ENCODE measurements around the gene PPP2R5E. TPM values are rescaled to one million over a fixed set of nuclear protein-coding genes. Genes with fewer than 3 reads are reported as not detected.

PPP2R5E gene
- total and polyA plus RNA-seq, 2 donors (not counting 3 experiments of a cell fraction or from before 2014, with no cell fraction given) = 4.9 to 52.5 TPM

- dilution Hi-C loops (cut with MboI; ENCODE audit: extremely low pct_ligation_motif_present, low sequenced_read_pairs) (no loop called here), intact Hi-C loops (cut with micrococcal nuclease) (no loop called here)
- no peaks in the 10 kb centered on the region for H3K9me1 ChIP-seq (replicated peaks; ENCODE audit: control insufficient read depth, extremely low read depth, insufficient read depth, low read length)
- no peaks in the 10 kb centered on the region for H3K27me3 ChIP-seq (ENCODE audit: control insufficient read depth in 2 of 2, insufficient read depth in 2 of 2, low read length in 2 of 2)
- peaks cover 1 to 4% of the 10 kb centered on the region in 2 experiments for H3K36me3 ChIP-seq (ENCODE audit: control insufficient read depth in 2 of 2, extremely low read depth in 1 of 2, insufficient read depth in 2 of 2, low read length in 2 of 2)
- peaks cover 8% of the 10 kb centered on the region for H4K20me1 ChIP-seq (replicated peaks; ENCODE audit: control insufficient read depth, extremely low read depth, insufficient read depth, low read length)
- ChIA-PET POLR2A (no interaction called here), CTCF (interaction anchor here (1.0 kb wide), 1 partner anchor 8 kb away, joined by 3 read pairs; no protein-coding TSS in a partner anchor)
- H3K4me2 ChIP-seq (ENCODE audit: insufficient read depth, low read length) = no peak overlapping the region
- no peaks in the 10 kb centered on the region for H3K4me1 ChIP-seq (ENCODE audit: control insufficient read depth, extremely low read depth, insufficient read depth, low read length)
- no peaks in the 10 kb centered on the region for H3K9me3 ChIP-seq (replicated peaks; ENCODE audit: control insufficient read depth, insufficient read depth, low read length)
- BruUV-seq (replicated peaks) = no TSS peak
- H3K4me3 ChIP-seq (replicated peaks in 1 of 3; ENCODE audit: insufficient read depth in 1 of 3, low read depth in 1 of 3, low read length in 3 of 3) = no peak overlapping the region
- no peak overlapping the region for H3K9ac ChIP-seq (replicated peaks; ENCODE audit: extremely low read depth, insufficient read depth, low read length)
- H3K79me2 ChIP-seq (ENCODE audit: control insufficient read depth, insufficient read depth, low read length) = peaks cover 20% of the 10 kb centered on the region
- no peak for DNase-seq (ENCODE audit: low read depth, low spot score)
- TF ChIP-seq POLR2A (IDR thresholded peaks at IDR 0.05; ENCODE audit: low read depth, low read length) = no peak
- no peak for TF ChIP-seq GATA2 (IDR thresholded peaks at IDR 0.05; ENCODE audit: insufficient read depth, insufficient read length, low read depth, low read length)
- TF ChIP-seq EZH2 (IDR thresholded peaks at IDR 0.05; ENCODE audit: borderline replicate concordance, low read depth, low read length, severe bottlenecking) = no peak
- no peak for TF ChIP-seq FOS (IDR thresholded peaks at IDR 0.05; ENCODE audit: borderline replicate concordance, insufficient read depth, low read length)
- no peak for TF ChIP-seq JUN (IDR thresholded peaks at IDR 0.05; ENCODE audit: borderline replicate concordance, insufficient read depth, insufficient read length, low read depth)
- TF ChIP-seq POLR2AphosphoS5 (IDR thresholded peaks at IDR 0.05; ENCODE audit: insufficient read depth, low read depth, low read length) = no peak
- no peak for TF ChIP-seq MYC (IDR thresholded peaks at IDR 0.05; ENCODE audit: low read depth, low read length)
- no peak for FAIRE-seq
- H3K27ac ChIP-seq (ENCODE audit: insufficient read depth, low read depth, low read length) = no peak overlapping the region
- H2AFZ ChIP-seq (ENCODE audit: low read depth, low read length) = no peak overlapping the region
Measured at GRCh38 chr14:63423889-63424288, 119.3 kb downstream of the PPP2R5E start.

GRCh38 chr14:63423381-63423780 lies 119.8 kb downstream of the PPP2R5E start:
- POLR2A ChIA-PET = no interaction called here
- intact Hi-C loops (cut with micrococcal nuclease) = no loop called here
- no peak for FAIRE-seq
- Histone ChIP-seq H3K4me1 (ENCODE audit: control insufficient read depth, extremely low read depth, insufficient read depth, low read length) (no peaks in the 10 kb centered on the region), H3K27ac (ENCODE audit: insufficient read depth, low read depth, low read length) (no peak overlapping the region), H3K36me3 (ENCODE audit: control insufficient read depth in 2 of 2, extremely low read depth in 1 of 2, insufficient read depth in 2 of 2, low read length in 2 of 2) (peaks cover 1 to 4% of the 10 kb centered on the region in 2 experiments), H3K27me3 (ENCODE audit: control insufficient read depth in 2 of 2, insufficient read depth in 2 of 2, low read length in 2 of 2) (no peaks in the 10 kb centered on the region), H3K9ac (replicated peaks; ENCODE audit: extremely low read depth, insufficient read depth, low read length) (no peak overlapping the region), H3K9me3 (replicated peaks; ENCODE audit: control insufficient read depth, insufficient read depth, low read length) (no peaks in the 10 kb centered on the region), H2AFZ (ENCODE audit: low read depth, low read length) (no peak overlapping the region), H4K20me1 (replicated peaks; ENCODE audit: control insufficient read depth, extremely low read depth, insufficient read depth, low read length) (peaks cover 5% of the 10 kb centered on the region), H3K4me2 (ENCODE audit: insufficient read depth, low read length) (no peak overlapping the region), H3K9me1 (replicated peaks; ENCODE audit: control insufficient read depth, extremely low read depth, insufficient read depth, low read length) (no peaks in the 10 kb centered on the region), H3K4me3 (replicated peaks in 1 of 3; ENCODE audit: insufficient read depth in 1 of 3, low read depth in 1 of 3, low read length in 3 of 3) (no peak overlapping the region), H3K79me2 (ENCODE audit: control insufficient read depth, insufficient read depth, low read length) (peaks cover 20% of the 10 kb centered on the region)
- no peak for DNase-seq (ENCODE audit: low read depth, low spot score)
- BruUV-seq (replicated peaks) = no TSS peak
- dilution Hi-C loops (cut with MboI; ENCODE audit: extremely low pct_ligation_motif_present, low sequenced_read_pairs) = no loop called here
- TF ChIP-seq POLR2A (IDR thresholded peaks at IDR 0.05; ENCODE audit: low read depth, low read length) (no peak), POLR2AphosphoS5 (IDR thresholded peaks at IDR 0.05; ENCODE audit: insufficient read depth, low read depth, low read length) (no peak), FOS (IDR thresholded peaks at IDR 0.05; ENCODE audit: borderline replicate concordance, insufficient read depth, low read length) (no peak), GATA2 (IDR thresholded peaks at IDR 0.05; ENCODE audit: insufficient read depth, insufficient read length, low read depth, low read length) (no peak), JUN (IDR thresholded peaks at IDR 0.05; ENCODE audit: borderline replicate concordance, insufficient read depth, insufficient read length, low read depth) (no peak), CTCF (IDR thresholded peaks at IDR 0.05; ENCODE audit: extremely low read depth in 1 of 2, insufficient read depth in 1 of 2, low read depth in 1 of 2, low read length in 2 of 2) (no peak), MAX (IDR thresholded peaks at IDR 0.05; ENCODE audit: insufficient read depth, insufficient read length) (no peak), MYC (IDR thresholded peaks at IDR 0.05; ENCODE audit: low read depth, low read length) (no peak), EZH2 (IDR thresholded peaks at IDR 0.05; ENCODE audit: borderline replicate concordance, low read depth, low read length, severe bottlenecking) (no peak)
- CTCF ChIA-PET = interaction anchor here (1.0 kb wide), 1 partner anchor 9 kb away, joined by 3 read pairs; no protein-coding TSS in a partner anchor

Measured in endothelial cell of umbilical vein (primary cell).